Measurements from ENCODE around the gene CTIF.

GRCh38 chr18:48683661-48684060 is 144.8 kb downstream of the CTIF start:
- TF ChIP-seq EZH2phosphoT487 (IDR thresholded peaks at IDR 0.05; ENCODE audit: borderline replicate concordance, low read length) = no peak
- TF ChIP-seq, protein P1, sequence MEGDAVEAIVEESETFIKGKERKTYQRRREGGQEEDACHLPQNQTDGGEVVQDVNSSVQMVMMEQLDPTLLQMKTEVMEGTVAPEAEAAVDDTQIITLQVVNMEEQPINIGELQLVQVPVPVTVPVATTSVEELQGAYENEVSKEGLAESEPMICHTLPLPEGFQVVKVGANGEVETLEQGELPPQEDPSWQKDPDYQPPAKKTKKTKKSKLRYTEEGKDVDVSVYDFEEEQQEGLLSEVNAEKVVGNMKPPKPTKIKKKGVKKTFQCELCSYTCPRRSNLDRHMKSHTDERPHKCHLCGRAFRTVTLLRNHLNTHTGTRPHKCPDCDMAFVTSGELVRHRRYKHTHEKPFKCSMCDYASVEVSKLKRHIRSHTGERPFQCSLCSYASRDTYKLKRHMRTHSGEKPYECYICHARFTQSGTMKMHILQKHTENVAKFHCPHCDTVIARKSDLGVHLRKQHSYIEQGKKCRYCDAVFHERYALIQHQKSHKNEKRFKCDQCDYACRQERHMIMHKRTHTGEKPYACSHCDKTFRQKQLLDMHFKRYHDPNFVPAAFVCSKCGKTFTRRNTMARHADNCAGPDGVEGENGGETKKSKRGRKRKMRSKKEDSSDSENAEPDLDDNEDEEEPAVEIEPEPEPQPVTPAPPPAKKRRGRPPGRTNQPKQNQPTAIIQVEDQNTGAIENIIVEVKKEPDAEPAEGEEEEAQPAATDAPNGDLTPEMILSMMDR (conservative IDR thresholded peaks at IDR 0.05; ENCODE audit: low read depth, low read length) = no peak
- TF ChIP-seq EZH2 (IDR thresholded peaks at IDR 0.05; ENCODE audit: low read length, unreplicated experiment) = no peak
